GM12873 (cell line): ENCODE measurements around the gene IL19.

Experiments
- TF ChIP-seq, protein P1 (sequence below): IDR thresholded peaks from 2 replicates; pipeline ENCODE4 v1.5.1; 2012; ENCODE audit warnings: low read depth, mild to moderate bottlenecking, moderate library complexity, low read length, control low read depth; ENCODE audit not compliant: insufficient read depth; ENCODE audit errors: missing control alignments

IL19 gene

DNA sequence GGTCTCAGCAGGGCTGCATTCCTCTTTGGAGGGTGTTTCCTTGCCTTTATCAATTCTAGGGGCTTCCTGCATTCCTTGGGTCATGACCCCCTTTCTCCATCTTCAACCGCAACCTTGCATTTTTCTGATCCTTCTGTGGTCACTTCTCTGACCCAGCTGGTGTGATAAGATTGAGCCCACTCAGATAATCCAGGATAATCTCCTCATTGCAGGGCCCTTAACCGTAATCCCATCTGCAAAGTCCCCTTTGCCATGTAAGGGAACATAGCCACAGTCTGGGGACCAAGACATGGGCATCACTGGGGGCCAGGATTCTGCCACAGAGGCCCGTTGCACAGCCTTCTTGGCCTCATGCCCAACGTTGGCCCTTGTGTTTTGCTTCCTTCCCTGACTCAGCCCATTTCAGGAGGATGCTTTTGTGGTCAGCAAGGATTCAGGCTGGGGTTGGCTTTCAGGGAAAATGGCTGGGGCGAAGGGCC lies 35.0 kb upstream of the IL19 start:
- TF ChIP-seq, protein P1, sequence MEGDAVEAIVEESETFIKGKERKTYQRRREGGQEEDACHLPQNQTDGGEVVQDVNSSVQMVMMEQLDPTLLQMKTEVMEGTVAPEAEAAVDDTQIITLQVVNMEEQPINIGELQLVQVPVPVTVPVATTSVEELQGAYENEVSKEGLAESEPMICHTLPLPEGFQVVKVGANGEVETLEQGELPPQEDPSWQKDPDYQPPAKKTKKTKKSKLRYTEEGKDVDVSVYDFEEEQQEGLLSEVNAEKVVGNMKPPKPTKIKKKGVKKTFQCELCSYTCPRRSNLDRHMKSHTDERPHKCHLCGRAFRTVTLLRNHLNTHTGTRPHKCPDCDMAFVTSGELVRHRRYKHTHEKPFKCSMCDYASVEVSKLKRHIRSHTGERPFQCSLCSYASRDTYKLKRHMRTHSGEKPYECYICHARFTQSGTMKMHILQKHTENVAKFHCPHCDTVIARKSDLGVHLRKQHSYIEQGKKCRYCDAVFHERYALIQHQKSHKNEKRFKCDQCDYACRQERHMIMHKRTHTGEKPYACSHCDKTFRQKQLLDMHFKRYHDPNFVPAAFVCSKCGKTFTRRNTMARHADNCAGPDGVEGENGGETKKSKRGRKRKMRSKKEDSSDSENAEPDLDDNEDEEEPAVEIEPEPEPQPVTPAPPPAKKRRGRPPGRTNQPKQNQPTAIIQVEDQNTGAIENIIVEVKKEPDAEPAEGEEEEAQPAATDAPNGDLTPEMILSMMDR = no peak

DNA sequence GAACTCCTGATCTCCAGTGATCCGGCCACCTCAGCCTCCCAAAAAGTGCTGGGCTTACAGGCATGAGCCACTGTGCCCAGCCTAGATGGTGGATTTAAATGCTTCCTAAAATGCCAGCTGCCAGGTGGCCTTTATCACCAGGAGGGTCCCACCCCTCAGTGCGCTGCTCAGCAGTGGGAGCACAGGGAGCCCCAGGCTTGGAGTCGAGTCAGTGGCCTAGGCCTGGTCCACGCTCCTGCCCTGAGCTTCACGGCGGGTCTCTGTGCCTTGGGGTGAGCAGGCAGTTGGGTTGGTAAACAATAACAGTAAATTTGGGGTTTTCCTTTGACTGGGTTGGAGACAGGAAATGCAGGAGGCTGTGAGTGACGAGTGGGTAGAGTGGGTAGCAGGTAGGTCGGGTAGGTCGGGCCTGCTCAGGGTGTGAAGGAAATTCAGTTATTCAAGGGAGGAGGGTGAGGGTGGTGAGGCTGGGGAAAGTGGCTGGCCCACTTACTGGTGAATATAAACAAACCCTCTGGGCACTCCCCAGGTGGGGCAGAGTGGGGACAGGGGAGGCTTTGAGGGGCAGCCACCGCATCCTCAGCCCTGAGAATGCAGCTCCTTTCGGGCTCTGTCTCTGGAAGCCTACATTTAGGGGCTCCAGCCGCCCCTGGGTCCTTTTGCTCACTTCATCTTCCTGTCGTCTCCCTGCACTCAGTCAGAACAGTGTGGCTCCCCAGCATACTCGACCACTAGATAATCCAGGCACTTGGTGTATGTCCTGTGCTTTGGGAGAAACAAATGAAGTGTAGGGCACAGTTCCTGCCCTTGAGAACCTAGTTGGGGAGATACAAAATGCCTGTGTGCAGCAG lies 33.5 kb upstream of the IL19 start:
- TF ChIP-seq, protein P1 = no peak

DNA sequence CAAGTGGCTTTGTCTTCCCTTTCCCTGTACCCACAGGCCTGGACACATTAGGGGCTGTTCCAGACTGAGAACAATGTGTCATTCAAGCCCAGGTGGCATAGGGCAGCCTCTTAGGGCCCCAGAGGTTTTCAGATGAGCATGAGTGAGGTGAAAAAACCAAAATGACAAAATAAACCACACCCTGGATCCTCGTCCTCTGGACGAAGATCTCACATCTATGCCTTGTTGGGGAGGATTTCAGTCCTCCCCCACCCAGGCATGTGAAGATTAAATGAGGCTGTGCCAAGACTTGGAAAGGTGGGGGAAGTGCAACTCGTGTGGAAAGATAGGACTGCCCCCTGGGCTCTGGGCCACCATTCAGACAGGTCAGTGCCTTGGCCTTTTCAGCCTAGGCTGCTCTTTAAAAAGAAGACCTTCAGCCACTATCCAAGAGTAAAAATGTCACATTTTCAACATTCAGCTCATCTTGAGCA lies 32.8 kb upstream of the IL19 start:
- TF ChIP-seq, protein P1 = no peak

DNA sequence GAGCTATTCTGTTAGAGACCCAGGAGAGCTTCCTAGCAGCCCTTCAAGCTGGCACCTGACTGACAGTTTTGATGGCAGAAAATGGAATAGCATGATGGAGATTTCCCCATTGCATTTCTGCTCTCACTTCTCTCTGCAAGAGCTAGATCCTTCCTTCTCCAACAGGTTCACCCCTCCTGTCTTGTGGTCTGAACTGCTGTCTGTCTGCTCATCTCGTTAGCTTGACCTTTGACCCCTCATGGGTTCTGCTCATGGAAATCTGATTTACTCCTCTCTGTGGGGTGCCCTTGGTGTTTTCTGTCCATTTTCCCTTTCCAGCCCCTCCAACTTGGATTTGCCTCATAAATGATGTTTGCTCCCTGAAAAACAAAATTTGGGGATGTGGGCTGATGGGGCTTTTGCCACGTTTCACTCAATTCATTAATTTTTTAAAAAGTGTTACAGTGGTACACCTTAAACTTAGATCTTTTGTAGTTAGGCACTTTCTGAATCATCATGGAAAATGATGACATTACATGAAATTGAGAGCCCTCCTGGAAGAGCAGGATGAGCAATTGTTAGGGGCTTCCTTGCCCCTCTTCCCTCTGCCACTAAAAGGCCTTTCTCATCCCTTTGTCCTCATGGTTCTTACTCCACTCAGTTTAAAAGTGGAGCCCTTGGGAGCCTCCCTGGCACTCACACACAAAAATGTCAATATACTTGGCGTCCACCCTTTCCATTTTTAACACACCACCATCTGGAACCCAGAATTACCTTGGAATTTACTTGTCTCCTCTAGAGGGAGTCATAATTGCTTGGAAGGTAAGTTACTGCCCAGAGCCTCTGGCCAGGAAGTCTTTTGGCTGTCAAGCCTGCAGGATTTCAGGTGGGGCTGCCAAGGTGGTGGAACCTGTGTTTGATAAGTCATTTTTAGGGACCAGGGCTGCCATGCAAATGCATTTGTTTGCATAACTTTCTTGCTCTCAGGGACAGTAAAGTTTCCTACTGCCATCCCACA lies 31.9 kb upstream of the IL19 start:
- TF ChIP-seq, protein P1 = peak; percentile 44

DNA sequence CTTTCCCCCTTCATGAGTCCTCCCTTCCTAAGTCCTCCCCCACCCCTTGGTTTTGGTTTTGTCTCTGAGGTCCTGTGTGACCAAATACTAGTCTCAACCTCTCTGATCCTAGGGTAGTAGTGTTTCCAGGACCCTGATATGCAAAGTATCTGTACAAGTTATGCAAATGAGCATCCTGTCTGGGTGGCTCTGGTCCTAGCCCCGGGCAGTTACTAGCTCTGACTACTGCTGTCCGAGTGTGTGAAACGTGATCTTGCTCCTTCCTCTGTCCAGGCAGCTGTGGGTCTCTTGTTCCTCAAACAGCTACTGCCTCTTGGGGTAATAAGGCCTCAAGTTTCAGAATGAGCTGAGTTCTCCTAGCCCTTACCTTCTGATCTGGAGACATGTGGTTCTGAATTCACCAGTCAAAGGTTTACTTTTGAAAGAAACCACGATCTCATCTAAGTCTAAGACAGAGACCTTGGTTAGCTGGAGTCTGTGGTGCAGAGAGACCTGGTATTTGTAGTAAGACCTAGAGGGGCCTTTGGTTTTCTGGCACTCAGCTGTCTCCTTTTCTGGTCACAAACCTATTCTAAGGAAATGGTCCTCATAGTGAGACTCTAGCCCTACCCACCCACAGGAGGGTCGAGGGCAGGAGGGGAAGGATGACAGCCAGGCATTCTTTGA lies 31.0 kb upstream of the IL19 start:
- TF ChIP-seq, protein P1 = no peak

DNA sequence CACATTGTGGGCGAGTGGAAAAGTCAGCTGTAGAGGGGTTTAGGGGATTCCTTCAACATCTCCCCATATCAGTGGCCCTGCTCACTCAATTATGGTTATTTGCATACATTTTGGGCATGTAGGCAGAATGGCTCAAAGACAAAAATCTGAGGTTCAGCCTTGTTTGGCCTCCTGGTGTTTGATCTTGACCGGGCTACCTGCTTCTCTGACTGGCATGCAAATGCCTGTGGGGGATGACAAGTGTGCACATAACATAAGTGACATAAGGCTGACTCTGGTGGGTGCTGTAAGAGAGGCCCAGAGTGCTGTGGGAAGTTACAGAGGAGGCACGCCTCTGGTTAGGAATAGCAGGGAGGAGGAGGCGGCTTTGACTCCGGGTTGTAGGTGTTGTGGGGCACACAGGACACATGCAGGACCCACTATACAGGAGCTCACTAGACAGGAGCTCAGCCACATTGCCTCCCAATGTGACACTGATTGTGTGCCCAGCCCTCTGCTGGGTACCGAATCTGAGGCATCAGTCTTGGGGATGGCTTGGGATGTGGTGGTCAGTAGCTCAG lies 29.4 kb upstream of the IL19 start:
- TF ChIP-seq, protein P1 = no peak
